ENCODE measurements around the gene FHIT. TPM values are rescaled to one million over a fixed set of nuclear protein-coding genes. Genes with fewer than 3 reads are reported as not detected.
A peak's percentile ranks its signal among the peaks of the same experiment; 100 is the strongest.

Gene FHIT
- total RNA-seq, 4 donors from 2014 or later = 0.72 to 5.2 (median 2.1) TPM

- intact Hi-C loops (cut with DNase I; ENCODE audit: low total_unique reads) (no loop called here), in situ Hi-C loops (cut with MboI; ENCODE audit: low sequenced_read_pairs in 4 of 4) (loop anchor here in 2 of 4 donors (25.0 kb wide), 2 partner anchors 653 to 1228 kb away; no protein-coding TSS in a partner anchor)
- no peaks in the 10 kb centered on the region for H3K27me3 ChIP-seq
- TF ChIP-seq POLR2A (IDR thresholded peaks at IDR 0.05) (no peak), CTCF (IDR thresholded peaks at IDR 0.05 in 4 of 5, conservative IDR thresholded peaks at IDR 0.05 in 1 of 5) (no peak)
- no peaks in the 10 kb centered on the region for H3K9me3 ChIP-seq
- H3K27ac ChIP-seq = no peak overlapping the region
- DNase-seq (no peak), ATAC-seq (no peak)
- no peak overlapping the region for H3K4me3 ChIP-seq
- H3K4me1 ChIP-seq = no peaks in the 10 kb centered on the region
- H3K36me3 ChIP-seq = no peaks in the 10 kb centered on the region
These were observed 1385.9 kb downstream of the FHIT start for GRCh38 chr3:59865351-59865750.

- TF ChIP-seq POLR2A (IDR thresholded peaks at IDR 0.05) = no peak
- no peak for TF ChIP-seq CTCF (IDR thresholded peaks at IDR 0.05 in 4 of 5, conservative IDR thresholded peaks at IDR 0.05 in 1 of 5)
- in situ Hi-C loops (cut with MboI; ENCODE audit: low sequenced_read_pairs in 4 of 4) = loop anchor here in 2 of 4 donors (5.0 to 25.0 kb wide), 3 partner anchors 280 to 1225 kb away; no protein-coding TSS in a partner anchor
- Histone ChIP-seq H3K27me3 (no peaks in the 10 kb centered on the region), H3K4me1 (no peaks in the 10 kb centered on the region), H3K27ac (no peak overlapping the region), H3K36me3 (no peaks in the 10 kb centered on the region), H3K9me3 (no peaks in the 10 kb centered on the region), H3K4me3 (no peak overlapping the region)
- intact Hi-C loops (cut with DNase I; ENCODE audit: low total_unique reads) = no loop called here
- ATAC-seq = no peak
- DNase-seq = no peak
These were observed 1388.6 kb downstream of the FHIT start for GRCh38 chr3:59862686-59863085.

GRCh38 chr3:59857589-59858346, 1393.5 kb downstream of the FHIT start:
- Histone ChIP-seq H3K4me1 (no peaks in the 10 kb centered on the region), H3K4me3 (no peak overlapping the region), H3K9me3 (no peaks in the 10 kb centered on the region), H3K36me3 (no peaks in the 10 kb centered on the region), H3K27me3 (no peaks in the 10 kb centered on the region), H3K27ac (no peak overlapping the region)
- peak; percentile 61 to 83 (median 66) for TF ChIP-seq CTCF (IDR thresholded peaks at IDR 0.05 in 4 of 5, conservative IDR thresholded peaks at IDR 0.05 in 1 of 5)
- no peak for TF ChIP-seq POLR2A (IDR thresholded peaks at IDR 0.05)
- ATAC-seq = peak; percentile 74 to 83
- in situ Hi-C loops (cut with MboI; ENCODE audit: low sequenced_read_pairs in 4 of 4) (loop anchor here (10.0 to 25.0 kb wide), 3 partner anchors 283 to 1220 kb away; no protein-coding TSS in a partner anchor), intact Hi-C loops (cut with DNase I; ENCODE audit: low total_unique reads) (loop anchor here (1.0 kb wide), 1 partner anchor 282 kb away; no protein-coding TSS in a partner anchor)
- DNase-seq = peak; percentile 42

GRCh38 chr3:59856934-59857460, 1394.3 kb downstream of the FHIT start:
- H3K27ac ChIP-seq = no peak overlapping the region
- DNase-seq (no peak), ATAC-seq (no peak)
- TF ChIP-seq CTCF (IDR thresholded peaks at IDR 0.05 in 4 of 5, conservative IDR thresholded peaks at IDR 0.05 in 1 of 5) (no peak), POLR2A (IDR thresholded peaks at IDR 0.05) (no peak)
- intact Hi-C loops (cut with DNase I; ENCODE audit: low total_unique reads) = loop anchor here (1.0 kb wide), 1 partner anchor 282 kb away; no protein-coding TSS in a partner anchor
- H3K9me3 ChIP-seq = no peaks in the 10 kb centered on the region
- H3K4me3 ChIP-seq = no peak overlapping the region
- H3K36me3 ChIP-seq = no peaks in the 10 kb centered on the region
- no peaks in the 10 kb centered on the region for H3K4me1 ChIP-seq
- no peaks in the 10 kb centered on the region for H3K27me3 ChIP-seq
- in situ Hi-C loops (cut with MboI; ENCODE audit: low sequenced_read_pairs in 4 of 4) = loop anchor here (10.0 to 25.0 kb wide), 3 partner anchors 282 to 1220 kb away; no protein-coding TSS in a partner anchor
